NT2/D1 (cell line): ENCODE results near the gene TENM3.

Experiments used
- SUZ12 ChIP-seq: IDR thresholded peaks from 2 replicates; pipeline ENCODE4 v1.6.1; 2011; ENCODE audit not compliant: insufficient read length, insufficient read depth; ENCODE audit errors: extremely low read depth
- YY1 ChIP-seq: IDR thresholded peaks from 2 replicates; pipeline ENCODE4 v1.6.1; 2011; ENCODE audit not compliant: insufficient read length, insufficient read depth
- ZNF274 ChIP-seq: IDR thresholded peaks from 2 replicates; pipeline ENCODE4 v1.6.1; 2011; ENCODE audit warnings: mild to moderate bottlenecking, low read depth, low read length

DNA sequence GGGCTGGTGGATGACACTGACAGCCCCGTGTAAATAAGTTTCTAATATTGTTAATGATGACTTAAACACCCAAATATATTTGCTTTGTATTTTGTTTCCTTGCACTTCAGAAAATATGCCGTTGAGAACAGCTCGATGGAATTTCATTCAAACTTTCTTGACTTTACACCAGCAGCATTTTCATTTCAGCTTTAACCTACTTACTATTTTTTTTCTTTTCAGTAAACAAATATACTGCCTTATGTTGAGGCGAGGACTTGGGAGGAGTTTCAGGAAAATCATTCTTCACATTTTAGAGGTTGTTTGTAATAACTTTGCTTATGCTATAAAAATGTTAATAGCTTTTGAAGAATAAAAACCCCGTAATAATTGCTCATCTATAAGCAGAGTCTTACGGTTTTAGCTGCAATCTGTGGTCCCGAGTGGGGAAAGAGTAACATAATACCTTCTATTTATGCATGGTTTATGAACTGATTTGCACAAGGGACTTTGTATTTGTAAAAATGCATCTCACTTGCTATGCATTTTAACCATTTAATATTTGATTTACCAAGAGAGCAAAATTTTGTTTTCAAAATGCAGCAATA lies 14.1 kb upstream of the TENM3 start:
- TF ChIP-seq YY1 (no peak), SUZ12 (no peak), ZNF274 (no peak)
